HG03280 (cell line): ENCODE results near the gene TEF.
A peak's percentile ranks its signal among the peaks of the same experiment; 100 is the strongest.
"Not testable (repeated sequence)": the region's sequence is repeated elsewhere in the genome, so short reads cannot be mapped to it uniquely, and the experiment has no call there.

Source experiments
- ATAC-seq: cut with Tn5 transposase; IDR thresholded peaks from one replicate; pipeline ENCODE4 v1.9.1; 2021; ENCODE audit warnings: mild to moderate bottlenecking, moderate library complexity; ENCODE audit not compliant: unreplicated experiment

Gene TEF

GRCh38 chr22:41380993-41381328 is 781 bp upstream of the TEF start:
- ATAC-seq, result peak; percentile 17

GRCh38 chr22:41382098-41382578 is 396 bp downstream of the TEF start:
- ATAC-seq, result peak; percentile 39

DNA sequence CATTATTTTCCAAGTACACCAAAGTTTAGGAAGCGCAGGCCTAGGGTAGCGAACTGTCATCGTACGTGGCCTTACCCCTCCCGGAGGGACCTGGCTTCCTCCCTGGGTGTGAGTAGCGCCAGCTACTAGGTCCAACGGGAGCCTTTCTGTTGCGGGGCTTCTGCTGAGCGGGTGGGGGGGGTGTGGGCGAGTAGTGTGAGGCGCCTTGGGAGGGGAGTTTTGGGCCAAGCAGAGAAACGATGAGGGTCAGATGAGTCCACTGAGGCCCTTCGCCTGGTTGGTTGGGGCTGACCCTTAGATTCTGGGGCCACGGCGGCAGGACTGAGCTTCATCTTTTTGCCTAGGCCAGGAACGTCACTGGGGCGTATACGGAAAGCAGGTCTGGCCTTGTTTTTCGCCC is 868 bp downstream of the TEF start:
- ATAC-seq, result no peak

- no peak for ATAC-seq
These were observed 1.3 kb downstream of the TEF start for GRCh38 chr22:41383085-41383484.

DNA sequence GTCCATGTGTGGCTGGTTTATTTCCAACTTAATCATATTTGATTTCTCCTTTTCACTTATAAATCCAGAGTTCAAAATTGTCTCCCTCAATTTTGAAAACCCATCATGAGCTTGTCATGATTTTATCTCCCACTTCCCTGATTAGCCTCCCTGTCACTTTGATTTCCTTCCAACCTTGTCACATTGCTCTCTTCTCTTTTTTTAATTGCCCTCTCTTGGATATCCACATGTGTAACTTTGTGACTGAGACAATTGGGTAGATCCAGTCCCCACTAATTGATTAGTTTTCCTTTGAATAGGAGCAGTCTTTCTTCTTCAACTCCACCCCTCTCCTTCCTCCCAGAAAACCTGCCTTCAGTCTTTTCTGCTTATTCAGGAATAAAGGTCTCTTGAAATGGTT is 2.4 kb downstream of the TEF start:
- no peak for ATAC-seq

- ATAC-seq, result no peak
These were observed 5.6 kb downstream of the TEF start for GRCh38 chr22:41387341-41387740.

DNA sequence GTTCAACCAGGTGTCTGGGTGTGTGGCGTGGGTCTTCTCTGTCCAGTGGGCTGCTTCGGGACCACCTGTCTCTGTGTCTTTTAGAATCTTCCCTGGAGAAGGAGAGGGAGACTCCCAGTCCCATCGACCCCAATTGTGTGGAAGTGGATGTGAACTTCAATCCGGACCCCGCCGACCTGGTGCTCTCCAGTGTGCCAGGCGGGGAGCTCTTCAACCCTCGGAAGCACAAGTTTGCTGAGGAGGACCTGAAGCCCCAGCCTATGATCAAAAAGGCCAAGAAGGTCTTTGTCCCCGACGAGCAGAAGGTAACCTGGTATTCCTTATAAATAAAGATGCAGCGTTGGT is 12.2 kb downstream of the TEF start:
- ATAC-seq, result no peak

DNA sequence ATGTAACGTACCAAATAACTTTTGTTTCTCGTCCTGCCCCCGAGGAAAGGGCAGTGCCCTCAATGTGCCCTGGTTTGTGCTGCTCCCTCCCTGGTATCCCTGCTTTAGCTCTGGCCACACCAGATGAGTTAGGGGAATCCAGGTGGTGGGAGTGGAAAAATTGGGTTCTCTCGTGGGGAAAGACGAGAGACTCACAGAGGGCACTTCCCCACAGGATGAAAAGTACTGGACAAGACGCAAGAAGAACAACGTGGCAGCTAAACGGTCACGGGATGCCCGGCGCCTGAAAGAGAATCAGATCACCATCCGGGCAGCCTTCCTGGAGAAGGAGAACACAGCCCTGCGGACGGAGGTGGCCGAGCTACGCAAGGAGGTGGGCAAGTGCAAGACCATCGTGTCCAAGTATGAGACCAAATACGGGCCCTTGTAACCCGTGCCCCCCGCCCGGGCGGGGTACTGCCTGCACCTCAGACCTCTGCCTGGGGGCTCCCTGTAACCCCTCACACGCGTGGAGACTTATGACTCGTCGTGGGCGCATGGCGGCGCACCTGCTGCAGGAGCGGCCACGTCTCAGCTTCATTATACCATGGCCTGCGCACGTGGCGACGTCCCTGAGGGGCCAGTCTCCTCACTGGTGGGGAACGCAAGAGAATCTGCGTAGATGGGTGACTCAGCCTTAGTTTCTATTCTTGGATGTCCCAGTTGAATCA is 13.9 kb downstream of the TEF start:
- ATAC-seq, result no peak

DNA sequence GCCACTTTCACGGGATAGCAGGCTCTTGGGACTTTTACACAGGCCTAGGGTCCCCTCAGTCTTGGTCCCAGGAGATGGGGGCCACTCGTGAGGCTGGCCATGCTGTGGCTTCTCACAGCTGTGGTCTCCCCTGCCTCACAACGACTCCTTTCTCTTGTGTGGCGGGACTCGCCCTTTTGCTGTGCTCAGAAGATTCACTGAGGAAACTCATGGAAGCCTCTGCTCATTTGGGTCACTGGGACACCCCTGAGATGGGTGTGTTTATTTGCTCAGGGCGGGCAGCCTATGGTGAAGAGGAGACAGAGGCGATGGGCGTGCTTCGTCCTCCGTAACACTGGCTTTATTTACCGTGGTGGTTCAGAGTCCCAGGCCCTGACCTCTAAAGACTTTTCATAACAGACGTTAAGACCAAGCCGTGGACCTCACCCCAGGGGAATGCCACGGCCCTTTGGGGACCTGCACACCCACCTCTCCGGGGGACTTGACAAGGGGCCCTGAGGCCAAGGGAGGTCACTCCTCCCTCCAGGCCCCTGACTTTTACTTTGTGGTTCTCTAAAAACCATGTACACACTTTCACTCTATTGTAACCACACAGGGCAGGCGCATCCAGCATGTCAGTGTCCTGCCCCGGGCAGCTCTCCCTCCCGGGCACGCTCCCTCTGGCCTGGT is 15.5 kb downstream of the TEF start:
- no peak for ATAC-seq

DNA sequence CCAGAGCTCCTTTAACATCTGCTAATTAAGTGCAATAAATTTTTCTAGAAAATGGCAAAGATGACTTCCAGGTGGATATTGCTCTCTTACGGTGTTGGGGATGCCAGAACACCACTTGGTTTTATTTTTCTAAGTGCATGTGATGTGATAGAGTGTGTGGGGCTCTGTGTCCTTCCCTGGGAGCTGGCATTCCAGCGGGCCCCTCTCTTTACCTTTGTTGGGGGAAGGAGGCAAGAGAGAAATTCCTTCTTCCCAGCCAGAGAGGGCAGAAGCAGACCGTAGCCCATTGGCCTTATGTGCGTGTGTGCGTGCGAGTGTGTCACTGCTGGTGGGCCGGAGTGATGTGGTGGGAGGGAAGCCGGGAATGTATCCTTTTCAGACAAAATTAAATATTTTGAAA is 17.2 kb downstream of the TEF start:
- ATAC-seq, result no peak

- no peak for ATAC-seq
These were observed 20.3 kb downstream of the TEF start for GRCh38 chr22:41401781-41402648.

GRCh38 chr22:41402851-41403250 is 21.1 kb downstream of the TEF start:
- ATAC-seq, result not testable (repeated sequence)

GRCh38 chr22:41403532-41404318 is 22.0 kb downstream of the TEF start:
- peak; percentile 71 for ATAC-seq

GRCh38 chr22:41405588-41405987 is 23.8 kb downstream of the TEF start:
- no peak for ATAC-seq

- ATAC-seq, result no peak
These were observed 24.7 kb downstream of the TEF start for GRCh38 chr22:41406410-41406809.

DNA sequence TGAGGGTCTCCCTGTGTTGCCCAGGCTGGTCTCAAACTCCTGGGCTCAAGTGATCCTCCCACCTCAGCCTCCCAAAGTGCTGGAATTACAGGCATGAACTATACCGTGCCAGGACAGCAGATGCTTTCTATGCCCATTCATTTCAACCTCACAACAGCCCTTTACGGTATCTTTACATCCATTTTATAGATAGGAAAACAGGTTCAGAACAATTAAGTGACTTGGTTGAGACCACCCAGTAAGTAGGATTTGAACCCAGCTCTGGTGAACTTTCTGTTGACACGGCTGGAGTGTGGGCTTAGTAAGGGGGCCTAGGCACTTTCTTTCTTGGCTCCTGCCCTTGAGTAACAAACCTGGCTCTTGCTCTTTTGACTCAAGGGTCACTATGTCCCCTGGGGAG is 25.7 kb downstream of the TEF start:
- ATAC-seq, result no peak

GRCh38 chr22:41408665-41409064 is 26.9 kb downstream of the TEF start:
- no peak for ATAC-seq

GRCh38 chr22:41410311-41410751 is 28.6 kb downstream of the TEF start:
- ATAC-seq, result no peak

DNA sequence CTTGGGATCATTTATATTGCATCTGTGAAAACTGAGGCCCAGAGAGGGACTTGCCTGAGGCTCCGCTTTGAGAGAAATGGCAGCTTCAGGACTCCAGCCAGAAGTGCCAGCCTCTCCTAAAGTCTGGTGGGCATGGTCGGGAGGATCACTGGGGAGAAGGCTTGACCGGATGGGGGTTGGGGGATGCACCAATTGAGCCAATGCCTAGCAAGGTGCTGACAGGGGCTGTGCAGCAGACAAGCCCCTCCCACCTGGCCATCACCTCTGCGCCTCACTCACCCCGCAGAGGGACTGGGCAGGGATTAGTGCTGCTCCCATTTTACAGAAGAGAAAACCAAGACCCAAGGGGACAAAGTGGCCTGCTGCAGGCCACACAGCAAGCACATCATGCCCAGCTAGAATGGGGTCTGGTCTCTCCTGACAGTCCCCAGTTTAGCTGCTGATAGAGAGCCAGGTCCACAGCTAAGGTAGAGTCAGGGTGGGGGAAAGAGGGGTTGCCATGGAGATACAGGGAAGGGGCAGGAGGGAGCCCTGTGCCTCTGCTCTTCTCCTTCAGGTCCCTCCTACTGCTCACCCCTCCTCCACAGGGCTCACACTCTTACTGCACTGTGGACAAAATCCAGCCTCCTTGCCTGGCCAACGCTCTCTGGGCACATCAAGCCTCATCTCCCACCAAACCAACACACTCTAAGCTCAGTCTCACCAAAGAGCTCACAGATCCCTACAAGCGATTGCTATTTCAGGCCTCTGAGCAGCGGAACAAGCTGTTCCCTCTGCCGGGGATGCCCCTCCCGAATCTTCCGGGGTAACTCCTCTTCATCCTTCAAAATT is 29.5 kb downstream of the TEF start:
- ATAC-seq, result no peak

- no peak for ATAC-seq
These were observed 33.8 kb downstream of the TEF start for GRCh38 chr22:41415554-41415953.
